ENCODE data around the gene STPG2.

The STPG2 gene

GRCh38 chr4:98143001-98143899, at the start of gene STPG2:
TSS of gene STPG2 (minus strand) at chr4:98143476.
- peak; percentile 96 for DNase-seq

- no peak for DNase-seq
These were observed 42.0 kb upstream of the STPG2 start for GRCh38 chr4:98185279-98185678.

- no peak for DNase-seq
These were observed 38.5 kb upstream of the STPG2 start for GRCh38 chr4:98181809-98182208.

GRCh38 chr4:98179951-98180350, 36.7 kb upstream of the STPG2 start:
- no peak for DNase-seq

GRCh38 chr4:98176531-98176930, 33.3 kb upstream of the STPG2 start:
- no peak for DNase-seq

- no peak for DNase-seq
These were observed 26.8 kb upstream of the STPG2 start for GRCh38 chr4:98170035-98170434.

GRCh38 chr4:98166731-98167041, 23.4 kb upstream of the STPG2 start:
- no peak for DNase-seq

GRCh38 chr4:98166025-98166730, 22.9 kb upstream of the STPG2 start:
- no peak for DNase-seq

- DNase-seq: no peak
These were observed 19.4 kb upstream of the STPG2 start for GRCh38 chr4:98162696-98163095.

- DNase-seq: no peak
These were observed 8.1 kb upstream of the STPG2 start for GRCh38 chr4:98151145-98151924.

GRCh38 chr4:98150092-98150761, 7.0 kb upstream of the STPG2 start:
- no peak for DNase-seq

- no peak for DNase-seq
These were observed 5.6 kb upstream of the STPG2 start for GRCh38 chr4:98148856-98149255.

GRCh38 chr4:98126141-98126540, 17.1 kb downstream of the STPG2 start:
- DNase-seq: no peak

- DNase-seq: no peak
These were observed 17.7 kb downstream of the STPG2 start for GRCh38 chr4:98125585-98125984.

GRCh38 chr4:98117363-98117762, 25.9 kb downstream of the STPG2 start:
- DNase-seq: no peak

GRCh38 chr4:98113012-98113411, 30.3 kb downstream of the STPG2 start:
- DNase-seq: no peak

- no peak for DNase-seq
These were observed 32.3 kb downstream of the STPG2 start for GRCh38 chr4:98110929-98111328.

- DNase-seq: no peak
These were observed 33.1 kb downstream of the STPG2 start for GRCh38 chr4:98110214-98110613.

GRCh38 chr4:98102660-98103059, 40.6 kb downstream of the STPG2 start:
- DNase-seq: no peak

- no peak for DNase-seq
These were observed 41.3 kb downstream of the STPG2 start for GRCh38 chr4:98101988-98102387.

GRCh38 chr4:98098764-98099163, 44.5 kb downstream of the STPG2 start:
- no peak for DNase-seq

- no peak for DNase-seq
These were observed 49.2 kb downstream of the STPG2 start for GRCh38 chr4:98094118-98094517.

GRCh38 chr4:98093662-98094061, 49.6 kb downstream of the STPG2 start:
- no peak for DNase-seq
